GM18861 (cell line): ENCODE data around the gene MUC12.
"Not testable (repeated sequence)": the region's sequence is repeated elsewhere in the genome, so short reads cannot be mapped to it uniquely, and the experiment has no call there.

Experiments
- ATAC-seq: cut with Tn5 transposase; IDR thresholded peaks from one replicate; pipeline ENCODE4 v1.9.1; 2021; ENCODE audit not compliant: unreplicated experiment

MUC12 gene

DNA sequence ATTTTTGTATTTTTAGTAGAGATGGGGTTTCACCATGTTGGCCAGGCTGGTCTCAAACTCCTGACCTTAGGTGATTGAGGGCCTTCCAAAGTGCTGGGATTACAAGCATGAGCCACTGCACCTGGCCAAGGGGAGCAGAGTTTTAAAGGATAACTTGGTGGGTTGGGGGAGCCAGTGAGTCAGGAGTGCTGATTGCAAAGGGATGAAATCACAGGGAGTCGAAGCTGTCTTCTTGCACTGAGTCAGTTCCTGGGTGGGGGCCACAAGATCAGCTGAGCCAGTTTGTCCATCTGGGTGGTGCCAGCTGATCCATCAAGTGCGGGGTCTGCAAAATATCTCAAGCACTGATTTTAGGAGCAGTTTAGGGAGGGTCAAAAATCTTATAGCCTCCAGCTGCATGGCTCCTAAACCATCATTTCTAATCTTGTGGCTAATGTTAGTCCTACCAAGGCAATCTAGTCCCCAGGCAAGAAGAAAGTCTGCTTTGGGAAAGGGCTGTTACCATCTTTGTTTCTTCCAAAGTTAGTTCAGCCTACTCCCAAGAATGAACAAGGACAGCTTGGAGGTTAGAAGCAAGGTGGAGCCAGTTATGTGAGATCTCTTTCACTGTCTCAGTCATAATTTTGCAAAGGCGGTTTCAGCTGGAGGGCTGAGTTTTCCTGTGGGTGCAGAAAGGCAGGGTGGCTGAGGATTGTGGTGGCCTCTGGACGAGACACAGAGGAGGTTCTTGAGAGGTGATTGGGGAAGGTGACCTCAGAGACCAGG, 15.8 kb downstream of the MUC12 start:
- ATAC-seq = not testable (repeated sequence)

DNA sequence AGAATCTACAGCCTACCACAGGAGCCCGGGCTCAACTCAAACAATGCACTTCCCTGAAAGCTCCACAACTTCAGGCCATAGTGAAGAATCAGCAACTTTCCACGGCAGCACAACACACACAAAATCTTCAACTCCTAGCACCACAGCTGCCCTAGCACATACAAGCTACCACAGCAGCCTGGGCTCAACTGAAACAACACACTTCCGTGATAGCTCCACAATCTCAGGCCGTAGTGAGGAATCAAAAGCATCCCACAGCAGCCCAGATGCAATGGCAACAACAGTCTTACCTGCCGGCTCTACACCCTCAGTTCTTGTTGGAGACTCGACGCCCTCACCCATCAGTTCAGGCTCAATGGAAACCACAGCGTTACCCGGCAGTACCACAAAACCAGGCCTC, 22.3 kb downstream of the MUC12 start:
- ATAC-seq = no peak

DNA sequence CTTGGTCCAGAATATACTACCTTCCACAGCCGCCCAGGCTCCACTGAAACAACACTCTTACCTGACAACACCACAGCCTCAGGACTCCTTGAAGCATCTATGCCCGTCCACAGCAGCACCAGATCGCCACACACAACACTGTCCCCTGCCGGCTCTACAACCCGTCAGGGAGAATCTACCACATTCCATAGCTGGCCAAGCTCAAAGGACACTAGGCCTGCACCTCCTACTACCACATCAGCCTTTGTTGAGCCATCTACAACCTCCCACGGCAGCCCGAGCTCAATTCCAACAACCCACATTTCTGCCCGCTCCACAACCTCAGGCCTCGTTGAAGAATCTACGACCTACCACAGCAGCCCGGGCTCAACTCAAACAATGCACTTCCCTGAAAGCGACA, 22.9 kb downstream of the MUC12 start:
- ATAC-seq = not testable (repeated sequence)

DNA sequence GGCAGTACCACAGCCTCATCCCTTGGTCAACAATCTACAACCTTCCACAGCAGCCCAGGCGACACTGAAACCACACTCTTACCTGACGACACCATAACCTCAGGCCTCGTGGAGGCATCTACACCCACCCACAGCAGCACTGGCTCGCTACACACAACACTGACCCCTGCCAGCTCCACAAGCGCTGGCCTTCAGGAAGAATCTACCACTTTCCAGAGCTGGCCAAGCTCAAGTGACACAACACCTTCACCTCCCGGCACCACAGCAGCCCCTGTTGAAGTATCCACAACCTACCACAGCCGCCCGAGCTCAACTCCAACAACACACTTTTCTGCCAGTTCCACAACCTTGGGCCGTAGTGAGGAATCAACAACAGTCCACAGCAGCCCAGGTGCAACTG, 25.3 kb downstream of the MUC12 start:
- ATAC-seq = not testable (repeated sequence)

DNA sequence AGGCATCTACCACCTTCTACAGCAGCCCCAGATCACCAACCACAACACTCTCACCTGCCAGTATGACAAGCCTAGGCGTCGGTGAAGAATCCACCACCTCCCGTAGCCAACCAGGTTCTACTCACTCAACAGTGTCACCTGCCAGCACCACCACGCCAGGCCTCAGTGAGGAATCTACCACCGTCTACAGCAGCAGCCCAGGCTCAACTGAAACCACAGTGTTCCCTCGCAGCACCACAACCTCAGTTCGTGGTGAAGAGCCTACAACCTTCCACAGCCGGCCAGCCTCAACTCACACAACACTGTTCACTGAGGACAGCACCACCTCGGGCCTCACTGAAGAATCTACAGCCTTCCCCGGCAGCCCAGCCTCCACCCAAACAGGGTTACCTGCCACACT, 29.2 kb downstream of the MUC12 start:
- ATAC-seq = not testable (repeated sequence)

DNA sequence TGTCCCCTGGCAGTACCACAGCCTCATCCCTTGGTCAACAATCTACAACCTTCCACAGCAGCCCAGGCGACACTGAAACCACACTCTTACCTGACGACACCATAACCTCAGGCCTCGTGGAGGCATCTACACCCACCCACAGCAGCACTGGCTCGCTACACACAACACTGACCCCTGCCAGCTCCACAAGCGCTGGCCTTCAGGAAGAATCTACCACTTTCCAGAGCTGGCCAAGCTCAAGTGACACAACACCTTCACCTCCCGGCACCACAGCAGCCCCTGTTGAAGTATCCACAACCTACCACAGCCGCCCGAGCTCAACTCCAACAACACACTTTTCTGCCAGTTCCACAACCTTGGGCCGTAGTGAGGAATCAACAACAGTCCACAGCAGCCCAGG, 30.0 kb downstream of the MUC12 start:
- ATAC-seq = not testable (repeated sequence)

DNA sequence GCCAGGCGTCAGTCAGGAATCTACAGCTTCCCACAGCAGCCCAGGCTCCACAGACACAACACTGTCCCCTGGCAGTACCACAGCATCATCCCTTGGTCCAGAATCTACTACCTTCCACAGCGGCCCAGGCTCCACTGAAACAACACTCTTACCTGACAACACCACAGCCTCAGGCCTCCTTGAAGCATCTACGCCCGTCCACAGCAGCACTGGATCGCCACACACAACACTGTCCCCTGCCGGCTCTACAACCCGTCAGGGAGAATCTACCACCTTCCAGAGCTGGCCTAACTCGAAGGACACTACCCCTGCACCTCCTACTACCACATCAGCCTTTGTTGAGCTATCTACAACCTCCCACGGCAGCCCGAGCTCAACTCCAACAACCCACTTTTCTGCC, 30.7 kb downstream of the MUC12 start:
- not testable (repeated sequence) for ATAC-seq

DNA sequence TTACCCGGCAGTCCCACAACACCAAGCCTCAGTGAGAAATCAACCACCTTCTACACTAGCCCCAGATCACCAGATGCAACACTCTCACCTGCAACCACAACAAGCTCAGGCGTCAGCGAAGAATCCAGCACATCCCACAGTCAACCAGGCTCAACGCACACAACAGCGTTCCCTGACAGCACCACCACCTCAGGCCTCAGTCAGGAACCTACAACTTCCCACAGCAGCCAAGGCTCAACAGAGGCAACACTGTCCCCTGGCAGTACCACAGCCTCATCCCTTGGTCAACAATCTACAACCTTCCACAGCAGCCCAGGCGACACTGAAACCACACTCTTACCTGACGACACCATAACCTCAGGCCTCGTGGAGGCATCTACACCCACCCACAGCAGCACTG, 33.0 kb downstream of the MUC12 start:
- not testable (repeated sequence) for ATAC-seq

DNA sequence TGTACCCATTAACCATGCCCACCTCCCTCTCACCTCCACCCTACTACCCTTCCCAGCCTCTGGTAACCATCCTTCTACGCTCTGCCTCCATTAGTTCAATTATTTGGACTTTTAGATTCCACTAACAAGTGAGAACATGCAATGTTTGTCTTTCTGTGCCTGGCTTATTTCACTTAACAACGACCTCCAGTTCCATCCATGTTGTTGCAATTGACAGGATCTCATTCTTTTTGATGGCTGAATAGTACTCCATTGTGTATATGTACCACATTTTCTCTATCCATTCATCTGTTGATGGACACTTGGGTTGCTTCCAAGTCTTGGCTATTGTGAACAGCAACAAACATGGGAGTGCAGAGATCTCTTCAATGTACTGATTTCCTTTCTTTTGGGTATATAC, 38.0 kb downstream of the MUC12 start:
- not testable (repeated sequence) for ATAC-seq

DNA sequence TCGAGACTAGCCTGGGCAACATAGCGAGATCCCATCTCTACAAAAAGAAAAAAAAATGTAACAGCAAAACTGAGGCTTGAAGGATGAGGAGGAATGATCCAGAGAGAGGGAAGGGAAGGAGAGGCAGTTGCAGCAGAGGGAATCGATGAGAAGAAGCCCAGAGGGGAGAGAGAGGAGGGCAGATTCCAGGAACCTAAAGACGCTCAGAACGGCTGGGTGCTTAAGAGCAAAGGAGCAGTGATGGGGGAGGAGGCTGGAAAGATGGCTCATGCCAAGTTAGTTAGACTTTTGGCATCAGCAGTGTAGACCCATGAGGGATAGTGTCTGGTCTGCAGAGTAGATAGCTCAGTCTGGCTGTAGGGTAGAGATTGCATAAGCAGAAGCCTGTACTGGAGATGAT, 40.3 kb downstream of the MUC12 start:
- ATAC-seq = no peak

DNA sequence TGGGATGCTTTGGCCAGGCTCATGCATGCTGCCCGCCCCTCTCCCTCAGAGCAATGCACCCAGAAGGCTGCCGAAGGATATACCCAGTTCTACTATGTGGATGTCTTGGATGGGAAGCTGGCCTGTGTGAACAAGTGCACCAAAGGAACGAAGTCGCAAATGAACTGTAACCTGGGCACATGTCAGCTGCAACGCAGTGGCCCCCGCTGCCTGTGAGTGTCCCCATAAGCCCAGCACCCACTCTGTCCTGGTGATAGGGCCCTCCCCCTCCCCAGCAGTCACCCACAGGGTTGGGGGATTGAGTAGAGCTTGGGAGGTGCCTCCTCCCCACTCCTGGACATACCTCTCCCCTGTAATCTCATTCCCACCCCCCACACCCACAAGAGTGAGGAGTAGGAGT, 43.6 kb downstream of the MUC12 start:
- no peak for ATAC-seq

DNA sequence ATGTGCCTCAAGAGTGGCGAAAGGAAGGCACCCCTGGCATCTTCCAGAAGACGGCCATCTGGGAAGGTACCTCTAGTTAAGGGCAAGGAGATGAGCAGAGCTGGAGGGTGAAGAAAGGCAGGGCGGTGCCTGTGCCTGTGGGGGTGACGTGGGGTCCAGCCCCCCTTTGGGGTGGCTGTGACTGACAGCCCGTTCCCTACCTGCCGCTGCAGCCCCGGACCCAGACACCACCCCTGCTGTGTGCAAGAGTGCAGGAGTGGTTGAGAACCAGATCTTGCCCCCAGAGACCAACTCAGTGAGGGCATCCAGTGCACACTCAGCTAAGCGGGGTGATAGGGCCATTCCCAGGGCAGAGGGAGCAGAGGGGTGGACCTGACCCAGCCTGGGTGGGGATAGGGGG, 46.3 kb downstream of the MUC12 start:
- ATAC-seq = no peak

DNA sequence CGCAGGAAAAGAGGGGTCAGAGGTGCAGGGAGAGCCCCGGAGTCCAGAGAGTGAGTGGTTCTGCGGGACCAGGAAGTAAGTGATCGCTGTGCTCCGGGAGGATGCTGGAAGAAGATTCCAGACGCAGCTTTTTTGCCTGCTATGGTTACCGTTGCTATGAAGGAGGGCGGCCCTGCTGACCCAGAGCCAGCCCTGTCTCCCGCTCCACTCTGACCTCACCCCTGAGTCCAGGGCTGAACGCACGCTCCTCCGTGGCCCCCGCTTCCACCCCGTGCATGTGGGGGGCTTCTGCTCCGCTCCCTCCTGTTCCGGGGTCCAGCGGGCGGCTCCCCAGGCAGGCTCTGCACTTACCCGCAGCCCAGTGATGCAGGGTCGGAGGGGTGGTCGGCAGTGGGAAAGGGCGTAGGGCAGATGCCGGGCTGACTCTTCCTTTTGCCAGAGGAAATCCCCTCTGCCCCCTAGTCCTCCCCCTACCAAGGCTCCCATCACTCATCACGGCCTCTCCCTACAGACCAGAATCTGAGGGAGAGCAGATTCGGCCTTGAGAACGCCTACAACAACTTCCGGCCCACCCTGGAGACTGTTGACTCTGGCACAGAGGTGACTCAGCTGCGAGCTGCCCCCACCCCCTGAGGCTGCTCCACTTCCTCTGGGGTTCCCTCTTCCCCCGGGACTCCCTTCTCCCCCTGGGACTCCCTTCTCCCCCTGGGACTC, 47.9 kb downstream of the MUC12 start:
- ATAC-seq = no peak

DNA sequence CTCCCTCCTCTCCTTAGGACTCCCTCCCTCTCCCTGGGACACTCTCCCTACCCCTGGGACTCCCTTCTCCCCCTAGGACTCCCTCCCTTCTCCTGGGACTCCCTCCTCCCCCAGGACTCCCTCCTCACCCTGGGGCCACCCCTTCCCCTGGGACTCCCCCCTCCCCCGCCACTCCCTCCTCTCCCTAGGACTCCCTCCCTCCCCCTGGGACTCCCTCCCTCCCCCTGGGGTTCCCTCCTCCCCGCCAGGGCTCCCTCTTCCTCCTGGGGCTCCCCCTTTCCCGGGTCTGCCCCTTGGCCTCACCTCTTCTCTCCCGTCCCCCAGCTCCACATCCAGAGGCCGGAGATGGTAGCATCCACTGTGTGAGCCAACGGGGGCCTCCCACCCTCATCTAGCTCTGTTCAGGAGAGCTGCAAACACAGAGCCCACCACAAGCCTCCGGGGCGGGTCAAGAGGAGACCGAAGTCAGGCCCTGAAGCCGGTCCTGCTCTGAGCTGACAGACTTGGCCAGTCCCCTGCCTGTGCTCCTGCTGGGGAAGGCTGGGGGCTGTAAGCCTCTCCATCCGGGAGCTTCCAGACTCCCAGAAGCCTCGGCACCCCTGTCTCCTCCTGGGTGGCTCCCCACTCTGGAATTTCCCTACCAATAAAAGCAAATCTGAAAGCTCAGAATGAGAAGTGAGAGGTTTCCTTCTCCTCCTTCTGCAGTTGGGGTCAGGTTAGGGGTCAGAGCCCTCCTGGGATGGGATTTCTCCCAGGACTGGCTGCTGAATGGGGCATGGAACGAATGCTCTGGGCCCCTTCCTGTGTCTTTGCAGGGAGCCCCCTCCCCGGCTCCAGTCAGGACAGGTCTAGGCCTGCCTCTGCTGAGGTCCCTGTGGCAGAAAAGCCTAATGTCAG, 49.2 kb downstream of the MUC12 start:
- no peak for ATAC-seq

DNA sequence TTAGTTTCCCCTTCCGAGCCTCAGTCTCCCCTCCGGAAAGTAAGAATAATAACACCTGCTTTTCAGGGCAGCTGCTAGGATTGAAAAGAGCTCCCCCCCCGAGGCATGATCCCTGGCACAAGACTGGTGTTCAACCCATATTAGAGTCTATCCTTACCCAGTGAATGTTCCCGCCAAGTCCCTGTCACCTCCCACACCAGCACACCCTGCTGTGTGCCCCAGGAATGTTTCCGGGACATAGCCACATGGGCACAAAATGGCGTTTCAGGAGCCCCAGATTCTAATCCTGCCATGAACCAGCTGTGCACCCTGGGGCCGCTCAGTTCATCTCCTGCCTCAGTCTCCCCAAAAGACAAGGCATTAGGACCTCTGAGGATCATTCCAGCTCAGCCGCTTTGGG, 51.1 kb downstream of the MUC12 start:
- no peak for ATAC-seq

DNA sequence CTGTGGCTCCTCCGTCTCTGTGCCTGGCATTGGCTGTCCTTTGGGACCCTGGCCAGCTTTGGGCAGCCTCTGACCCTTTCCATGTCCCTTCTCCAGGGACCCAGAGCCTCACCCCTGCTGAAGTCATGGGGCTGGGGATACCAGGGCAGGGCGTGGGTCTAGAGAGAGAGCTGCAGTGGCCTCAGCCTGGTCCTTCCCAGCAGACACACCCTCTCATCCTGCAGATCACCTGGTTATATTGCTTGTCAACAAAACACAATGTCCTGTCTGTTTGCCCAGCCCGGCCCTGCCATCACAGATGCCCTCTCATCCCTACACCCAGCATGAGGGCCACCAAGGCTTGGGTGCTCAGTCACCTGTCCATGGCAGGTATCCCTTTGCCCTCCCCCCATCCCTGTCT, 52.3 kb downstream of the MUC12 start:
- no peak for ATAC-seq

DNA sequence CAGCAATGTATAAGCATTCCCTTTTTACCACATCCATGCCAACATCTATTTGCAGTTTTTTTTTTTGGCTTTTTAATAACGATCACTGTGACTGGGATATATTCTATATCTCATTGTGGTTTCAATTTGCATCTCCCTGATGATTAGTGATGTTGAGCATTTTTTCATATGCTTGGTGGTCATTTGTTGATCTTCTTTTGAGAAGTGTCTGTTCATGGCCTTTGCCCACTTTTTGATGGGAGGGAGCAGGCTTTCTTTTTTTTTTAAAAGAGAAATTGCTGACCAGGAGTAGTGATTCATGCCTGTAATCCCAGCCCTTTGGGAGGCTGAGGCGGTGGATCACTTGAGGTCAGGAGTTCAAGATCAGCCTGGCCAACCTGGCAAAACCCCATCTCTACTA, 54.5 kb downstream of the MUC12 start:
- ATAC-seq = no peak

DNA sequence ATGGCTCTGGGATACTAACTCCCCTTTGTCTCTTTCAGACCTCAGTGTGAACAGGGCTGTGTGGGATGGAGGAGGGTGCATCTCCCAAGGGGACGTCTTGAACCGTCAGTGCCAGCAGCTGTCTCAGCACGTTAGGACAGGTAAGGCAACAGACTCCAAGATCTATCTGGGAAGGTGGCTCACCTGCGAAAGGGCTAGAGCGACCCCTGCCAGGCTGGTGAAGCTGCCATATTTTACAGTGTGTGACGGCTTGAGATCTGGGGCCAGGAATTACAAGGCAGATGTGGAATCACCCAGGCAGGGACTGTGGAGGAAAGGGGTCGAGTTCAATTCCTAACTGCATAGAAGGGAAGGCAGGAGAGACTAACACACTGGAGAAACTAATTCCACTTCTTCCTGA, 61.7 kb downstream of the MUC12 start:
- no peak for ATAC-seq

DNA sequence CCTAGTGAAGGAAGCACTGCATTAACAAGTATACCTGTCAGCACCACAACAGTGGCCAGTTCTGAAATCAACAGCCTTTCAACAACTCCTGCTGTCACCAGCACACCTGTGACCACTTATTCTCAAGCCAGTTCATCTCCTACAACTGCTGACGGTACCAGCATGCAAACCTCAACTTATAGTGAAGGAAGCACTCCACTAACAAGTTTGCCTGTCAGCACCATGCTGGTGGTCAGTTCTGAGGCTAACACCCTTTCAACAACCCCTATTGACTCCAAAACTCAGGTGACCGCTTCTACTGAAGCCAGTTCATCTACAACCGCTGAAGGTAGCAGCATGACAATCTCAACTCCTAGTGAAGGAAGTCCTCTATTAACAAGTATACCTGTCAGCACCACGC, 66.6 kb downstream of the MUC12 start:
- ATAC-seq = no peak

DNA sequence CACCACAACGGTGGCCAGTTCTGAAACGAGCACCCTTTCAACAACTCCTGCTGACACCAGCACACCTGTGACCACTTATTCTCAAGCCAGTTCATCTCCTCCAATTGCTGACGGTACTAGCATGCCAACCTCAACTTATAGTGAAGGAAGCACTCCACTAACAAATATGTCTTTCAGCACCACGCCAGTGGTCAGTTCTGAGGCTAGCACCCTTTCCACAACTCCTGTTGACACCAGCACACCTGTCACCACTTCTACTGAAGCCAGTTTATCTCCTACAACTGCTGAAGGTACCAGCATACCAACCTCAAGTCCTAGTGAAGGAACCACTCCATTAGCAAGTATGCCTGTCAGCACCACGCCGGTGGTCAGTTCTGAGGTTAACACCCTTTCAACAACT, 71.9 kb downstream of the MUC12 start:
- not testable (repeated sequence) for ATAC-seq

DNA sequence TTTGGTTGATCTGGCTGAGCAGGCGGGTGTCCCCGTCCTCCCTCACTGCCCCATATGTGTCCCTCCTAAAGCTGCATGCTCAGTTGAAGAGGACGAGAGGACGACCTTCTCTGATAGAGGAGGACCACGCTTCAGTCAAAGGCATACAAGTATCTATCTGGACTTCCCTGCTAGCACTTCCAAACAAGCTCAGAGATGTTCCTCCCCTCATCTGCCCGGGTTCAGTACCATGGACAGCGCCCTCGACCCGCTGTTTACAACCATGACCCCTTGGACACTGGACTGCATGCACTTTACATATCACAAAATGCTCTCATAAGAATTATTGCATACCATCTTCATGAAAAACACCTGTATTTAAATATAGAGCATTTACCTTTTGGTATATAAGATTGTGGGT, 89.0 kb downstream of the MUC12 start:
- ATAC-seq = no peak

DNA sequence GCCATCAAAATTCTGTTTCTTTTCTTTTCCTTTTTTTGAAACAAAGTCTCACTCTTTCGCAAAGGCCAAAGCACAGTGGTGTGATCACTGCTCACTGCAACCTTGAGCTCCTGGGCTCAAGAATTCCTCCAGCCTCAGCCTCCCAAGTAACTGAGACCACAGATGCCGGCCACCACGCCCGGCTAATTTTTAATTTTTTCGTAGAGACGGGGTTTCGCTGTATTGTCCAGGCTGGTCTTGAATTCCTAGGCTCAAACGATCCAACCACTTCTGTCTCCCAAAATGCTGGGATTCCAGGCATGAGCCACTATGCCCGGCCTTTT, 90.2 kb downstream of the MUC12 start:
- ATAC-seq = no peak
